ENCODE data around the gene ZCCHC7. TPM values are rescaled to one million over a fixed set of nuclear protein-coding genes. Genes with fewer than 3 reads are reported as not detected.

Gene ZCCHC7
- total and polyA plus RNA-seq, 2 of the 8 experiments (the other 6 are each of a cell fraction or from before 2014, with no cell fraction given): 12.2 to 27.5 TPM

DNA sequence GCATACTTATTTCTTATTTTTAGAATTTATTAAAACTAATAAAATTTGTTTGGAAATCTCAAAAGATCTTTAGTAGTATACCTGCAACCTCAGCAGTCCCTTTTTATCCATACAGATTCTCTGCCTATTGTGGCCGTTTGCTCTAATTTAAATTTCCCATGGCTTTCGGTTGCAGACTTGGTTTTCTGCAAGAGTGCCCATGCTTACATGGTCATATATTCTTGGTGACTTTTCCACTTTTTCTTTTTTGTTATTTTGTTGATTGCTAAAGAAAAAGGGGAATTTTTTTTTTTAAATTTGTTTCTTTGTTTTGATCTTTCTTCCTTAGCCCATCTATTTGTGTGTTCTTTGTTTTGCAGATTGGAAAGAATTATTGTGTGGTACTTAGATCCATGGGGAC lies 20.6 kb downstream of the ZCCHC7 start:
- WGBS, 2 experiments (ENCODE audit: extremely low coverage in 1 of 2, insufficient coverage in 1 of 2, insufficient read length in 1 of 2, insufficient replicate concordance in 2 of 2, low coverage in 1 of 2, low lambda C conversion rate in 2 of 2, missing lambda C conversion rate in 1 of 2): 63% methylated on average over 2 of the region's 2 CpGs; no CpG with 5 or more reads in 1 of the 2 experiments
- no peak overlapping the region for H3K56ac ChIP-seq (replicated peaks; ENCODE audit: insufficient read length, low read depth, low read length)
- no peak for FAIRE-seq
- no peak overlapping the region for H2AK5ac ChIP-seq (ENCODE audit: low read depth, low read length)
- ChIA-PET CTCF (ENCODE audit: partially characterized antibody) (no interaction called here), POLR2A (ENCODE audit: partially characterized antibody) (no interaction called here)
- H2BK12ac ChIP-seq (ENCODE audit: low read depth, low read length): no peak overlapping the region
- no peaks in the 10 kb centered on the region for H3K36me3 ChIP-seq (ENCODE audit: control insufficient read depth in 2 of 4, insufficient read depth in 4 of 4, low read length in 3 of 4)
- no peaks in the 10 kb centered on the region for H3K9me3 ChIP-seq (ENCODE audit: insufficient read depth in 2 of 2, low read depth in 1 of 2, low read length in 1 of 2)
- no peak overlapping the region for H2AFZ ChIP-seq (ENCODE audit: low read length)
- H4K8ac ChIP-seq (ENCODE audit: extremely low read depth, insufficient read depth, low read length): no peak overlapping the region
- no peak overlapping the region for H3K23ac ChIP-seq (ENCODE audit: insufficient read length)
- no peaks in the 10 kb centered on the region for H4K20me1 ChIP-seq (replicated peaks in 1 of 2; ENCODE audit: control insufficient read depth in 1 of 2, insufficient read depth in 2 of 2, low read length in 2 of 2)
- H4K5ac ChIP-seq (ENCODE audit: insufficient read length, low read depth, low read length): no peak overlapping the region
- H3K14ac ChIP-seq (ENCODE audit: insufficient read length): no peak overlapping the region
- no peaks in the 10 kb centered on the region for H3K27me3 ChIP-seq (replicated peaks in 1 of 4; ENCODE audit: control insufficient read depth in 3 of 4, extremely low read depth in 1 of 4, insufficient read depth in 3 of 4, low read length in 3 of 4)
- no peak overlapping the region for H3K4ac ChIP-seq (replicated peaks; ENCODE audit: insufficient read length, low read depth, low read length)
- no peak overlapping the region for H3K4me2 ChIP-seq (ENCODE audit: insufficient read depth in 1 of 2, low read depth in 2 of 2, low read length in 2 of 2)
- H2BK5ac ChIP-seq (ENCODE audit: low read depth, low read length): no peak overlapping the region
- no peak overlapping the region for H4K91ac ChIP-seq (replicated peaks; ENCODE audit: insufficient read length, low read length)
- H3K23me2 ChIP-seq (ENCODE audit: low read depth, low read length): no peaks in the 10 kb centered on the region
- peaks cover 2% of the 10 kb centered on the region; the same call in 1 of the 2 replicates for H3K79me1 ChIP-seq (ENCODE audit: low read depth, low read length)
- H3K4me1 ChIP-seq (replicated peaks in 1 of 4; ENCODE audit: control insufficient read depth in 3 of 4, insufficient read depth in 4 of 4, low read length in 3 of 4): peaks cover 0 to 5% (median 0%) of the 10 kb centered on the region in 4 experiments; a peak in 2 of 7 replicates
- H3K18ac ChIP-seq (ENCODE audit: extremely low read depth, low read length): no peak overlapping the region
- no peak overlapping the region for H3K27ac ChIP-seq (ENCODE audit: low read depth, low read length)
- TF ChIP-seq GABPA (IDR thresholded peaks at IDR 0.05; ENCODE audit: borderline replicate concordance, insufficient read depth, low read length) (no peak), RBBP5 (IDR thresholded peaks at IDR 0.05; ENCODE audit: borderline replicate concordance, low read depth, low read length) (no peak)
- DNase-seq (ENCODE audit: low read depth in 1 of 2, low spot score in 2 of 2): no peak
- H2BK120ac ChIP-seq (replicated peaks; ENCODE audit: low read depth, low read length): no peak overlapping the region
- H3K79me2 ChIP-seq (ENCODE audit: control insufficient read depth in 1 of 2, insufficient read depth in 2 of 2, low read length in 2 of 2): peaks cover 0 to 56% of the 10 kb centered on the region in 2 experiments; a peak in 2 of 4 replicates
- no peak overlapping the region for H2BK15ac ChIP-seq (ENCODE audit: low read length)
- no peak overlapping the region for H3K9ac ChIP-seq (replicated peaks in 1 of 4; ENCODE audit: extremely low read depth in 1 of 4, low read depth in 3 of 4, low read length in 3 of 4)
- no peak overlapping the region; a peak in 1 of 8 replicates for H3K4me3 ChIP-seq (ENCODE audit: extremely low read depth in 1 of 4, insufficient read depth in 2 of 4, low read depth in 3 of 4, low read length in 4 of 4)
- no peak overlapping the region for H2BK20ac ChIP-seq (ENCODE audit: low read length)
